Small intestine (tissue), 7 donors: ENCODE results near the gene OTOG. TPM values are rescaled to one million over a fixed set of nuclear protein-coding genes. Genes with fewer than 3 reads are reported as not detected.

Source experiments
- DNase-seq, 2 donors: peaks; one replicate each; pipeline versions ENCODE4 v3.0.0 to v3.0.0-alpha.2; 2013
- FAIRE-seq: peaks from 2 replicates; lab custom pipeline; 2012; peaks lifted over from hg19 to GRCh38; lab: Jason Lieb, UNC
- H3K27ac ChIP-seq, 3 donors: one replicate each; pipeline ENCODE4 v1.5.1; 2013; ENCODE audit warnings: low read length in 2 of 3, mild to moderate bottlenecking in 2 of 3, control low read depth in 1 of 3, inconsistent platforms in 1 of 3, low read depth in 1 of 3, moderate library complexity in 1 of 3
- H3K27me3 ChIP-seq, 3 donors: one replicate each; pipeline ENCODE4 v1.6.1; 2013; ENCODE audit warnings: low read length in 3 of 3, inconsistent platforms in 1 of 3; ENCODE audit not compliant: control insufficient read depth in 3 of 3, insufficient read depth in 3 of 3
- H3K36me3 ChIP-seq, 3 donors: one replicate each; pipeline ENCODE4 v1.6.1; 2013; ENCODE audit warnings: low read length in 3 of 3, inconsistent platforms in 1 of 3, low read depth in 1 of 3, mild to moderate bottlenecking in 1 of 3, moderate library complexity in 1 of 3; ENCODE audit not compliant: control insufficient read depth in 3 of 3, insufficient read depth in 2 of 3
- H3K4me1 ChIP-seq, 3 donors: one replicate each; pipeline ENCODE4 v1.6.1; 2013; ENCODE audit warnings: low read length in 2 of 3, inconsistent platforms in 1 of 3, low read depth in 1 of 3, mild to moderate bottlenecking in 1 of 3, moderate library complexity in 1 of 3; ENCODE audit not compliant: control insufficient read depth in 3 of 3, insufficient read depth in 2 of 3
- H3K4me3 ChIP-seq, 3 donors: one replicate each; pipeline ENCODE4 v1.5.1; 2013; ENCODE audit warnings: low read length in 3 of 3, control low read depth in 1 of 3, inconsistent platforms in 1 of 3, low read depth in 1 of 3, mild to moderate bottlenecking in 1 of 3, moderate library complexity in 1 of 3
- H3K9me3 ChIP-seq, 2 donors: one replicate each; pipeline ENCODE4 v1.6.1; 2013; ENCODE audit warnings: low read depth in 1 of 2, low read length in 1 of 2; ENCODE audit not compliant: control insufficient read depth in 2 of 2, insufficient read depth in 1 of 2
- WGBS, 3 donors: extraction: QIAGEN DNeasy Blood & Tissue Kit; methylation state at CpG; one replicate each; pipeline ENCODE4 v1.1.7; 2013; 5-methylcytosine and 5-hydroxymethylcytosine counted together
- polyA plus RNA-seq, 4 donors: library from polyadenylated mRNA; stranded (reverse) in 3 of 4; unstranded in 1 of 4; fragments of 200-250 nt in 3 of 4; fragments of 120-200 nt in 1 of 4; gene quantifications; one replicate each; pipeline versions ENCODE4 v1.2.1 to v1.2.3, GENCODE V29; 2013
- donor health status: healthy with polysubstance abuse.
- donor health status: control.
- donor health status: control.
- donor health status: Bipolar disorder and iron deficiency.
- donor health status: healthy.

The OTOG gene
- polyA plus RNA-seq, 4 donors: 0.04 TPM; not detected in 2

GRCh38 chr11:17686231-17686980, 139.3 kb downstream of the OTOG start:
- Histone ChIP-seq H3K9me3 (no peaks in the 10 kb centered on the region), H3K4me1 (no peaks in the 10 kb centered on the region), H3K36me3 (no peaks in the 10 kb centered on the region), H3K27ac (no peak overlapping the region), H3K27me3 (peaks cover 0 to 35% (median 3%) of the 10 kb centered on the region in 3 donors), H3K4me3 (no peak overlapping the region)
- no peak for FAIRE-seq
- WGBS, 3 donors: 47 to 55% (median 50%) methylated on average over 8 of the region's 8 CpGs
- no peak for DNase-seq

GRCh38 chr11:17687946-17688670, 141.0 kb downstream of the OTOG start:
- no peak for FAIRE-seq
- peaks cover 0 to 47% (median 8%) of the 10 kb centered on the region in 3 donors for H3K27me3 ChIP-seq
- no peaks in the 10 kb centered on the region for H3K4me1 ChIP-seq
- 81 to 86% (median 86%) methylated on average over 18 of the region's 18 CpGs for WGBS, 3 donors
- no peak overlapping the region for H3K27ac ChIP-seq
- H3K4me3 ChIP-seq: no peak overlapping the region
- no peak for DNase-seq
- H3K36me3 ChIP-seq: no peaks in the 10 kb centered on the region
- H3K9me3 ChIP-seq: no peaks in the 10 kb centered on the region

DNA sequence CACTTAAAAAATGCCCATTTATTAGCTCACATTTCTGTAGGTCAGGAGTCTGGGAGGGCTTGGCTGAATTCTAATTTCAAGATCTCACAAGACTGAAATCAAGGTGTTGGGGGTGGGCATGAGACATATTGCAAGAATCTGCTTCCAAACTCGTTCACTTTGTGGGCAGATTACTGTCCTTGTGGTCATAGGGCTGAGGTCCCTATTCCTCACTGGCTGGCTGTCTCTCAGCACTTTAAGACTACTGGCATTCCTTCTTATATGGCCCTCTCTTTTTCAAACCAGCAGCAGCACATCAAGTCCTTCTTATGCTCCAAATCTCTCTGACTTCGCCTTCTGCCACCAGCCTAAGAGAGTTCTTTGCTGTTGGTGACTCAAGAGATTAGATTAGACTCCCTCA, 144.5 kb downstream of the OTOG start:
- FAIRE-seq (no peak), DNase-seq (no peak)
- Histone ChIP-seq H3K27me3 (peaks cover 6 to 58% (median 22%) of the 10 kb centered on the region in 3 donors), H3K27ac (no peak overlapping the region), H3K4me1 (no peaks in the 10 kb centered on the region), H3K4me3 (no peak overlapping the region), H3K36me3 (no peaks in the 10 kb centered on the region), H3K9me3 (no peaks in the 10 kb centered on the region)
- 32 to 60% (median 55%) methylated on average over 2 of the region's 2 CpGs for WGBS, 3 donors

DNA sequence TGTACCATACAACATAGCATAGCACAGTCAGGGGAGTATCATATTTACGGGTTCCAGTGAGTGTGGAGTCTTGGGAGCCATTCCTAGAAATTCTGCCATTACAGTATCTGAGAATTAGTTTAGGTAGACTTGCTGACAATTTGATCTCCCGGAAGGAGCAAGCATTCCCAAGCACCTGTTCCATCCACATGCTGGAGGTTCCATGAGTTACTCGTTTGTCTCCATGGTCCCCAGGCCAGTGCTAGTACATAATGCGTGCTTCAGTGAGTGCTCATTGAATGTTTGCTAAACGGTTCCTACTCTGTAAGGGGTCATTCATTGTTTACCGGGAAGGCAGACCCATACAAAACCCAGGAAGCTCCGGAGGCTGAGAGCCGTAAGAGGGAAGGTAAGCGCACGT, 144.9 kb downstream of the OTOG start:
- DNase-seq: no peak
- Histone ChIP-seq H3K4me1 (no peaks in the 10 kb centered on the region), H3K27me3 (peaks cover 6 to 62% (median 24%) of the 10 kb centered on the region in 3 donors), H3K27ac (no peak overlapping the region), H3K36me3 (no peaks in the 10 kb centered on the region), H3K4me3 (no peak overlapping the region), H3K9me3 (no peaks in the 10 kb centered on the region)
- 50 to 56% (median 52%) methylated on average over 10 of the region's 10 CpGs for WGBS, 3 donors
- FAIRE-seq: no peak

- WGBS, 3 donors: 69 to 82% (median 79%) methylated on average over 7 of the region's 7 CpGs
- Histone ChIP-seq H3K36me3 (no peaks in the 10 kb centered on the region), H3K27ac (no peak overlapping the region), H3K27me3 (peaks cover 9 to 65% (median 24%) of the 10 kb centered on the region in 3 donors), H3K4me3 (no peak overlapping the region), H3K4me1 (no peaks in the 10 kb centered on the region), H3K9me3 (no peaks in the 10 kb centered on the region)
- DNase-seq (no peak), FAIRE-seq (no peak)
Observed at GRCh38 chr11:17692931-17693330, 145.9 kb downstream of the OTOG start.

DNA sequence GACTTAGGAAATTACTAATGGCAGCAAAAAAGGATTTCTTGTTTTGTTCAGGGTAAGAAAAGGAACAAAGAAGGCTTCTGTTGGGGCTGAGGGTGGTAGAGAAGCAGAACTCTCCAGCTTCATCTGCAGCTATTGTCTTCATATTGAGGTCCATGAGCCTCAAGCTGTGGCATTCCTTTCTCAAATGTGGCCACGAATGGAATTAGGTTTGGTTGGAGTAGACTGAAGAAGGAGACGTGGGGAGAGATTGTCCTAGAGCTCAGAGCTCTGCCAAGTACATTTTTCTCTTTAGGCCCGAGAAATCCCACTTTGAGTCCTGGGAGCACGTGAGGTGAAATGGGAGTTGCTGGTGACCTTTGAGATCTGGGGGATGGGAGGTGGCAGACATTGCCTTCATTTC, 146.5 kb downstream of the OTOG start:
- DNase-seq (no peak), FAIRE-seq (no peak)
- Histone ChIP-seq H3K27me3 (peaks cover 9 to 59% (median 24%) of the 10 kb centered on the region in 3 donors), H3K9me3 (no peaks in the 10 kb centered on the region), H3K36me3 (no peaks in the 10 kb centered on the region), H3K27ac (no peak overlapping the region), H3K4me3 (no peak overlapping the region), H3K4me1 (no peaks in the 10 kb centered on the region)
- WGBS, 3 donors: 34 to 54% (median 37%) methylated on average over 4 of the region's 4 CpGs

GRCh38 chr11:17694494-17695110, 147.5 kb downstream of the OTOG start:
- no peaks in the 10 kb centered on the region for H3K36me3 ChIP-seq
- 81 to 92% (median 83%) methylated on average over 10 of the region's 10 CpGs for WGBS, 3 donors
- FAIRE-seq (no peak), DNase-seq (no peak)
- H3K9me3 ChIP-seq: no peaks in the 10 kb centered on the region
- H3K27ac ChIP-seq: no peak overlapping the region
- H3K4me1 ChIP-seq: no peaks in the 10 kb centered on the region
- peaks cover 9 to 60% (median 24%) of the 10 kb centered on the region in 3 donors for H3K27me3 ChIP-seq
- H3K4me3 ChIP-seq: no peak overlapping the region
